Myocyte (in vitro differentiated cells): Measurements from ENCODE around the gene SVIL. TPM values are rescaled to one million over a fixed set of nuclear protein-coding genes. Genes with fewer than 3 reads are reported as not detected.
"Not testable (repeated sequence)": the region's sequence is repeated elsewhere in the genome, so short reads cannot be mapped to it uniquely, and the experiment has no call there.

ENCODE experiments used
- DNase-seq: peaks from one replicate; pipeline ENCODE4 v3.0.0-alpha.2; 2012; ENCODE audit warnings: low read depth
- total RNA-seq: library from RNA; depleted of rRNA; stranded (reverse); fragments of >200 nt; gene quantifications from 2 replicates; pipeline ENCODE4 v1.2.3, GENCODE V29; 2014

Gene SVIL
- total RNA-seq, 1 donor from 2014 or later, result 71.2 TPM

DNA sequence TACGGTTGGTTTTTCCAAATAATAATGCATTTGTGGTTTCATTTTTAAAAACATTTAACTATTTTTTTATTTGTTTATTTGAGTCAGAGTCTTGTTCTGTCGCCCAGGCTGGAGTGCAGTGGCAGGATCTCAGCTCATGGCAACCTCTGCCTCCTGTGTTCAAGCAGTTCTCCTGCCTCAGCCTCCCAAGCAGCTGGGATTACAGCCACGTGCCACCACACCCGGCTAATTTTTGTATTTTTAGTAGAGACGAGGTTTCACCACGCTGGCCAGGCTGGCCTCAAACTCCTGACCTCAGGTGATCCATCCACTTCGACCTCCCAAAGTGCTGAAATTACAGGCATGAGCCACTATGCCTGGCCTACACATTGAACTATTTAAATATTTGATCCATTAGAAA, 28.1 kb downstream of the SVIL start:
- DNase-seq, result not testable (repeated sequence)

DNA sequence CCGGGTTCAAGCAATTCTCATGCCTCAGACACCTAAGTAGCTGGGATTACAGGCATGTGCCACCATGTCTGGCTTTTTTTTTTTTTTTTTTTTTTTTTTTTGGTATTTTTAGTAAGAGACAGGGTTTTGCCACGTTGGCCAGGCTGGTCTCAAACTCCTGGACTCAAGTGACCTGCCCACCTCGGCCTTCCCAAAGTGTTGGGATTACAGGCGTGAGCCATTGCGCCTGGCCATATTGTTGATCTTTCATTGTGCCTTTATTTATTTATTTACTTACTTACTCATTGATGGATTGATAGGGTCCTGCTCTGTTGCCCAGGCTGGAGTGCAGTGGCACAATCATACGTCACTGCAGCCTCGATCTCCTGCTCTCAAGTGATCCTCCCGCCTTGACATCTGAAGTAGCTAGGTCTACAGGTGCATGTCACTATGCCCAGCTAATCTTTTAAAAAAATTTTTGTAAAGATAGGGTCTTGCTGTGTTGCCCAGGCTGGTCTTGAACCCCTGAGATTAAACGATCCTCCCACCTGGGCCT, 30.4 kb downstream of the SVIL start:
- DNase-seq, result no peak

DNA sequence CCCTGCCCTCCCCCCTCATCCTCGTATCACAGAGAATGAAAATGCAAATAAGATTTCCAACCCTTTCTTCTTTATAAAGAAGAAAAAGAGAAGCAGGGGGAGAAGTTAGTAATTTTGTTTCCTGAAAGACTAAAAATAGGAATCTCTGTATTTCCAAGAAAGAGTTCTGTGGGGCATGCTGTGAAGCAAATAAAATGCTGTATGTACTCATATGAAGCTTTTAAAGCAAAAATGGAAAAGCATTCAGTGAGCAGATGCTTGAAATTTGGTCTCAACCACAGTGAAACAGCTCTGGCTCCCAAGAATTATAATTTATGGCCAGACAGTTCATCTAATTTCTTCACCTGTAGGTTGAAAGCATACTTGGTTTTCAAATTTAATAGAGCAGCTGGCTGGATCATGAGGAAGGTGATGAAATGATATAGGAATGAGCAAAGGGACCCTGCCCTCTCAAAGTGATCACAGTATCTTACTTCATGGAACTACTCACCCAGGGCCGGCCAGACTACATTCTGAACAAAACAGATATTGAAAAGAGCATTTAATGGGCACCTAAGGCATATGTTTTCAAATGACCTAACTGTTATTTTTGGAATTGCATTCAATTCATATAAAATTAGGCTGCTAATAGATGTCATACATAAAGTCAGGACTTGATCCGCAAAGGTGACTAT, 31.4 kb downstream of the SVIL start:
- DNase-seq, result no peak

DNA sequence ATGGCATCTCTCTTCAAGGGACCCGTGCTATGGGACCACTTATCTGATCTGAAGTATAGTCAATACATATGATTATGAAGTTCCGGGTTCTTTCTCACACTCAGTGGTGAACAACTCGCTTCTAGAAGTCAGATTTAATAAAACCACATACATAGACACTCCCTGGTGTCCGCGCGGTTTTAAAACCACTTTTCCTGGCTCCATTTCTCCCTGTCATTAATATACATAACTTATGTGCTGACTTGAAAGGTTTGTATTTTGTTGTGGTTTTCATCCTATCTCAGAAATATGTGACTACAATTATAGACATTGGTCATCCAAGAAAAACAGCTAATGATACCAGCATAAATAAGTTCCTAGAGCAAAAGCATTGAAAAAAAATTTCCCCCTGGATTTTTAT, 34.0 kb downstream of the SVIL start:
- no peak for DNase-seq

DNA sequence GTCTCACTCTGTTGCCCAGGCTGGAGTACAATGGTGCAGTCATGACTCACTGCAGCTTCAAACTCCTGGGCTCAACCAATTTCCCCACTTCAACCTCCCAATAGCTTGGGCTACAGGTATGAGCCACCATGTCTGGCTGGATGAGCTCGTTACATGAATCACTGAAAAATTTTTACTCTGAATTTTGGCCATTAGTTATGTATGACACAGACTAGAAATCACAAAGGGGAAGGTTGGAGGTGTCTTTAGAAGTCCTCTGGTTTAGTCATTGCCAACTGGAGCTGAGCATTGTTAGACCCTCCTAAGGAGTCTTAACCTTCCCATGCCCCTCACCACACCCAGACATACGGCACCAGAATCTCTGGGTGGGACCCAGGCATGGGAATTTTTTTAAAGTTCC, 34.7 kb downstream of the SVIL start:
- DNase-seq, result no peak

DNA sequence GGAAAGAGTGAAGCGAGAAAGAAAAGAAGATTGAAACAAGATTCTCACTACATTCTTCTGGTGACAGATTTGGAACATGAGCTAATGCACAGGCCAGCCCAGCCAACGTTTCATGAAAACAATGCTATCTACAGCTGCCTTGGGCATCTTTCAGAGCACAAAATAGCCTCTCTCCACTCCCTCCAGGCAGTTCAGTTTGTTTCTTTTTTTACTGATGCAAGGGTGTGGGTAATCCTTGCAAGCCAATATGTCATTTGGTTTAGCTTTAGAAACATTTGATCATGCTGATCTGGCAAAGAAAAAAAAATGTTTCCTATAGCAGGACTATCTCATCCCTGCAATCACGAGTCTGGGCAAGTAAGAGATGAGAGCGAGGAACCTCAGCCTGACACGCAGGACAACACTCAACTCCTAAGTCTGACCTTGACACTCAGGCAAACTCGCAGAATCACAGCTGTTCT, 35.9 kb downstream of the SVIL start:
- peak; percentile 89 for DNase-seq

DNA sequence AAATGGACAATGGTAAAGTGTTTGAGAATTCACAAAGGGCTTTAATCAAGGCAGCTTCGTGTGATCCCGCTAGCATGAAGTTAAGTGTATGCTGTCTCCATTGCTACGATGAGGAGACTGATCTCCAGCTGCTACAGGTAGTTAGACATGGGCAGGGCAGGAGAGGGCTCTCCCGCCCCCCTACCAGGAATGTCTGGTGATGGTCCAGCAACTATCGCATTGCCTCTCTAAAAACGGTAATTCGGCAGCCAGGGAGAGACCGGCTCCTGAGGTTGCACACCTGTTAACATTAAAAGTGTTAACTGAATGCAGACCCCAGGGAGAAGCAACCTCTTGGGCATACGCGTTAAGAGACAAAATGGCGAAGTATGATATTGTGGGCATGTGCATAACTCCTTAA, 37.9 kb downstream of the SVIL start:
- no peak for DNase-seq

DNA sequence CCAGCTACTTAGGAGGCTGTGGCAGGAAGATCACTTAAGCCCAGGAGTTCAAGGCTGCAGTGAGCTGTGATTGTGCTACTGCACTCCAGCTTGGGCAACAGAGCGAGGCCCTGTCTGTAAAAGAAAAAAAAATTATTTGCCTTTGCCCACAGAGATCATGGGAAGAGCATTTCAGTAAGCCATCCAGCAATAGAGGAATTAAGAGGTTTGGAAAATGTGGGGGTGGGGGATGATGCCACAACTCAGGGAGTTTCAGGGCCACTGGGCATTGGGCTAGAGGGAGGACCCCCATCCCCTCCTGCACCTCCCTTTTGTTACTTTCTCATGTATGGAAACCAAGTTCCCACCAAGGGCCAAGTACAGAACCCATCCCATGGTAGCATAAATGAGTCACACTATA, 38.4 kb downstream of the SVIL start:
- no peak for DNase-seq

DNA sequence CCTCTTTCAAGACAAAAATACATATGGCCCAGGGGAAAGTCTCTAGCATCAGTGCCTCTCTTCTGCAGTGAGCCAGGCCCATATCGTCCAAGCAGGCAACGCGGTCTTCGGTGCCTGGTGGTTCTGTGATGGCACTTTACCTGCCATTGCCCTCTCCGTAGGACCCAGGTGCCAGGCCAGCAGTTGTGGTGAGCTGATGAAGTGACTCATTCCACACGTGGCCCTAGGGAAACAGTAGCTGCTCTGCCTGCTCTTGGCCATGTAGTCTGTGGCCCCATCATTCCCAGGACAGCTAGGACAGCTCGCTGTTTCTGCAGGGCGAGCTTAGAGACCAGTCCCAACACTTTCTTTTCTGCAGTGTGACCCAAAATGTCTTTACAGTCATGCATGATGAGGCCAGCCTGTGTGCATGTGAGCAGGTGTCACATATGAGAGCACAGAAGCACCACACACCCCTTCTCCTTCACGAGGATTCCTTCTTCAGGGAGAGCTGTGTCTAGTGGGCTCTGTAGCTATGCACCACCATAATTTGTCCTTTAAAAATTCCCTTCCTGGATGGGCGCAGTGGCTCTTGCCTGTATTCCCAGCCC, 39.0 kb downstream of the SVIL start:
- no peak for DNase-seq

DNA sequence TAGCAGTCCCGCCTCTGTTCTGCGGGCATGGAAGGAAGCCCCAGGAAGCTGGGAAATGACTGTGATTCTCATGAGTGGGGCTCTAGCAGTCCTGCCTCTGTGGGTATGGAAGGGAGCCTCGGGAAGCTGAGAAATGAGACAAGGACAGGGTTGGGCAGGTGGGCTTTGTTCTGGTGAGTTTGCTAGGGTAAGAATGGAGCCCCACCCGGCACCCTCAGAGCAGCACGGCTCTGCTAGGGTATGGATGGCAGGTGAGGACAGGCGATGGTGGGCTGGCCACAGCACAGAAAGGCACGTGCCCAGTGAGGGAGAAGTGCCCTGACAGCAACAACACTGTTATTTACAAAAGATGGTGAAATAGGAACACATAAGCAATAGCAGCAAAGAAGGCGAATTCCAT, 39.6 kb downstream of the SVIL start:
- DNase-seq, result no peak

GRCh38 chr10:29591651-29591968, 43.2 kb downstream of the SVIL start:
- no peak for DNase-seq

DNA sequence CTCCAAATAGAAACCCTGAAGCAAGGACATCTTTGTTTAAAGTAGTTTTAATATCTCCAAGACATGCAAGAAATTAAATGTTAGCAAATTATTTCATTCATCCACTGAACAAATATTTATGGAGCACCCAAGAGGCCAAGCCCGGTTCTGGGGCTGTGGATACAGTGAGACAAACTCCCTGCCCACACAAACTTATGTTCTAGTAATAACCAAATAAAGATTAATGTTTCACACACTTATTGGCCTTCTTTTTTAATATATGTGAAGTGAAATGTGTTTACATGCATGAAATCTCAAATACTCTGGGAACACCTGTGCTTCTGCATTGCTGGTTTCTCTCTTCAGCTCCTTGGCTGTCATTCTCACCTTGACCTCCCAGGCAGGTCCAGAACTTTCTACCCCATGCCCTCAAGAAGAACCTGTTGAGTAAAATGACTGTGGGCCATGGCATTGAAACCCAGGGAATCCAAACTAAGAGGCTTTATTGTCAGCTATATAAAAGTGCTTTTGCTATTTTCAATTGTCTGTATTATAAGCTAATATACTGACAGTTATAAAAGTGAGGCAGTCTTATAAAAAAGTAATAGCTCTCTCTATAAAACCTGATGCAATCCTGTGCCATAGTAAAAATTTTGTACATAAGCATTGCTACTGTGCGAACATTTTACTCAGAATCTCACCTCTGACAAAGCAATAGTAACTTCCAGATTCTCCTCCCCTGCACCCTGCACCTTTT, 43.7 kb downstream of the SVIL start:
- DNase-seq, result no peak

- no peak for DNase-seq
Measured at GRCh38 chr10:29588629-29589421, 45.9 kb downstream of the SVIL start.

DNA sequence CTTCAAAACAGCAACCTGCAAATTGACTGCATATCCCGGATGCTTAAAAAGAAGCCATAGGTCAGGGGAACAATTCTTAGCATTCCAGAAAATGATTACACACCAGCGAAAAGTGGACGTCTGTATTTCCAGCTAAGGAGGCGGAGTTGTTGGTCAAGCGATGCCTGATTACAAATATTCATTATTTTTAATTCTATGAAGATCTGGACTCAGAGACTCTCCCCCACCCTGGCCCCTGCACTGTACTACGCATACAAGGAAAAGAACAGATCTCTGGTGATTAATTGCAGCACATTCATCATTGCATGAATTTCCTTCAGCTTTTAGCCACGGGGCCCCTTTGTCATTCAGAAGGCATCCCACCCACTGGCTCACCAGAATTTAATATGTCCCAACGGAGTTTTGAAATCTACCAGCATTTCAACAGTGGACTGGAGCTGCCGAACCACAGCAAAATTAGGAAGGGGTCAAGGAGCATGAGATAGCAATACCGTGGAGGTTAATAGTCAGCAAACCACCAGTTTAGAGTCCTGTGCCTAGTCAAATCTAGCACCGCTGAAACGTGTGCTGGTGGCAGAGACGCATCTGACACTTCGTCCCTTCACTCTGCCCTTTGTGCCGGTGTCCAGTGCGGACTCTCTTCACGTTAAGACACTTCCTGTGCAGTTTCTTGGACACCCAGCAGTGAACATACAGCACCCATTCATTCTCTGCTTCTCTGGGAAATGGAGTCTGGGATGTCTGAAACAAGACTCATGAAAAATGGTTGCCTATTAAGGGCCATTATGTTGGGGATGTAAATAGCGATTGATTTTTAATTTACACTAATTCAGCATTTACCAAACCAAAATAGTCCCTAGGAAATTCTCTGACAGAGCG, 46.8 kb downstream of the SVIL start:
- DNase-seq, result not testable (repeated sequence)

DNA sequence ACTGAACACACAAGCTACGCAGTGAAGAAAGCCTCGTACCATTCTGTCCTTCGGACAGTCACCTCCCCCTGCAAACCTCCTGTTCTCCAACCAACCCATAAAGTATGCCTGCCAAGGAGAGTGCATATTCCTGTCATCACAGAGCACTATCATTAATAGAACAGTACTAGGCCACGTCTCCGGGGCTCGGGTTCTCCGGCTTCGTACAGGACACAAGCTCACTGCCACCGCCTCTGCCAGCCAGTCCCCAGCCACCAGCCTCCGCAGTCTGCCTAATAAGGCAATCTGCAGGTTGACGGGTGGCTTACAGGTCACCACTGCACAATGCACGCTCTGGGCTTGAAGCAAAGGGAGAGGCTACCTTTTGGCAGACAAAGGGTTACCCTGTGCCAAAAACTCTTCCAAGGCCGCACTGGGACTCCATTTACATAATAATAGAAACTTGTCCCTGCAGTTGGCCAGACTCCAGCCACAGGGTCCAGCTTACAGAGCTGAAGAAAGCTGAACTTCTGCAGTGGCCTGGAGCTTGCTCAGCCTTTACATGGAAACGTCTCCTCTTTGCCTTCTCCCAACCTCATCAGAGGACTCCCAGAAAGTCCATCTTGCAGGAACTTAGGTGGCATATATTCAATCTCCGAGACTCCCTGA, 47.5 kb downstream of the SVIL start:
- not testable (repeated sequence) for DNase-seq

DNA sequence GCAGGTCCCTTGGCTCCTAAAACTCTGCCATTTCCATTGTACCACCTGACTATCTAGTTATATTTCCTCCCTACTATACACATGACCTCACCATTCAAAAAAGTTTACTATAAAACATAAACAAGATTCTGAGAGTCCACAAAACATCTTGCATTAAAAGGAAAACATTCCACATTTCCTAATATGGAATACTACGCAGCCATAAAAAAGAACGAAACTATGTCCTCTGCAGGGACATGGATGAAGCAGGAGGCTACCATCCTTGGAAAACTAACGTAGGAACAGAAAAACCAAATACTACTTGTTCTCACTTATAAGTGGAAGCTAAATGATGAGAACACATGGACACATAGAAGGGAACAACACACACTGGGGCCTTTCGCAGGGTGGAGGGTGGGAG, 48.3 kb downstream of the SVIL start:
- DNase-seq, result no peak

- DNase-seq, result peak; percentile 77
Measured at GRCh38 chr10:29585488-29585976, 49.2 kb downstream of the SVIL start.

GRCh38 chr10:29584436-29584835, 50.3 kb downstream of the SVIL start:
- no peak for DNase-seq

DNA sequence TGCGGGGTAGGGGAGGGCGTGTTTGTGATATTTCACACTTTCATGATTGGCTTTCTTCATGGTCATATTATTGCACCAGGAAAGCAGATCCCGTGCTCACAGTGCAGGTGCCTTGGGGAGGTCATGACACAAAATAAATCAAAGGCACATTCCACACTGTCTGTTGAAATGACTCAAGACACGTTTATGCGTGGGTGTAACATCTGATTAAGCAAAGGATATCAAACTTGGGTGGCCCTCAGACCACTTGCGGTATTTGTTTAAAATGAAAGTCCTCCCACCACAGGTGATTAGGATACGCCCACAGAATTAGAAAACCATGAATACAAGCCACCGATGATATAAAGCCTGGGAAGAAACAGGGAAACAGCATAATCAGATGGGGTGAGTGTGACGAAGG, 51.1 kb downstream of the SVIL start:
- DNase-seq, result no peak

- DNase-seq, result peak; percentile 32
Measured at GRCh38 chr10:29582769-29583168, 52.0 kb downstream of the SVIL start.
